GM21723 (cell line): ENCODE results near the gene SP2.
A peak's percentile ranks its signal among the peaks of the same experiment; 100 is the strongest.

Experiments
- ATAC-seq: cut with Tn5 transposase; IDR thresholded peaks from one replicate; pipeline ENCODE4 v1.9.1; 2021; ENCODE audit warnings: mild to moderate bottlenecking, moderate library complexity; ENCODE audit not compliant: unreplicated experiment

SP2 gene

GRCh38 chr17:47895856-47896671 lies at the start of gene SP2:
Gene SP2 (plus strand): TSS chr17:47896236. CDS start chr17:47896287, 51 bp downstream.
- ATAC-seq = peak; percentile 89

- ATAC-seq = no peak
Measured at GRCh38 chr17:47846716-47847340, 49.2 kb upstream of the SP2 start.

- ATAC-seq = no peak
Measured at GRCh38 chr17:47847341-47848197, 48.5 kb upstream of the SP2 start.

GRCh38 chr17:47848198-47848513 lies 47.9 kb upstream of the SP2 start:
- no peak for ATAC-seq

- ATAC-seq = no peak
Measured at GRCh38 chr17:47850373-47850691, 45.7 kb upstream of the SP2 start.

GRCh38 chr17:47850692-47851573 lies 45.1 kb upstream of the SP2 start, which contains the start of gene SP6:
Gene SP6 (minus strand): TSS chr17:47851163. CDS start chr17:47848429, 2,734 bp downstream.
- ATAC-seq = no peak

GRCh38 chr17:47851764-47852112 lies 44.3 kb upstream of the SP2 start:
- ATAC-seq = no peak

GRCh38 chr17:47852113-47852949 lies 43.7 kb upstream of the SP2 start:
- no peak for ATAC-seq

- no peak for ATAC-seq
Measured at GRCh38 chr17:47853616-47854015, 42.4 kb upstream of the SP2 start.

GRCh38 chr17:47855737-47856136 lies 40.3 kb upstream of the SP2 start:
- ATAC-seq = no peak

GRCh38 chr17:47856830-47857229 lies 39.2 kb upstream of the SP2 start:
- ATAC-seq = no peak

- ATAC-seq = no peak
Measured at GRCh38 chr17:47857551-47858455, 38.2 kb upstream of the SP2 start.

- no peak for ATAC-seq
Measured at GRCh38 chr17:47860386-47860785, 35.6 kb upstream of the SP2 start.

- ATAC-seq = no peak
Measured at GRCh38 chr17:47862621-47863440, 33.2 kb upstream of the SP2 start.

- no peak for ATAC-seq
Measured at GRCh38 chr17:47864791-47865216, 31.2 kb upstream of the SP2 start.

GRCh38 chr17:47866941-47867340 lies 29.1 kb upstream of the SP2 start:
- no peak for ATAC-seq

- no peak for ATAC-seq
Measured at GRCh38 chr17:47867813-47868533, 28.1 kb upstream of the SP2 start.
